ENCODE data around the gene SERTAD2. TPM values are rescaled to one million over a fixed set of nuclear protein-coding genes. Genes with fewer than 3 reads are reported as not detected.

Gene SERTAD2
- total and polyA plus RNA-seq, 2 experiments from 2014 or later, result 6.2 to 6.4 TPM

DNA sequence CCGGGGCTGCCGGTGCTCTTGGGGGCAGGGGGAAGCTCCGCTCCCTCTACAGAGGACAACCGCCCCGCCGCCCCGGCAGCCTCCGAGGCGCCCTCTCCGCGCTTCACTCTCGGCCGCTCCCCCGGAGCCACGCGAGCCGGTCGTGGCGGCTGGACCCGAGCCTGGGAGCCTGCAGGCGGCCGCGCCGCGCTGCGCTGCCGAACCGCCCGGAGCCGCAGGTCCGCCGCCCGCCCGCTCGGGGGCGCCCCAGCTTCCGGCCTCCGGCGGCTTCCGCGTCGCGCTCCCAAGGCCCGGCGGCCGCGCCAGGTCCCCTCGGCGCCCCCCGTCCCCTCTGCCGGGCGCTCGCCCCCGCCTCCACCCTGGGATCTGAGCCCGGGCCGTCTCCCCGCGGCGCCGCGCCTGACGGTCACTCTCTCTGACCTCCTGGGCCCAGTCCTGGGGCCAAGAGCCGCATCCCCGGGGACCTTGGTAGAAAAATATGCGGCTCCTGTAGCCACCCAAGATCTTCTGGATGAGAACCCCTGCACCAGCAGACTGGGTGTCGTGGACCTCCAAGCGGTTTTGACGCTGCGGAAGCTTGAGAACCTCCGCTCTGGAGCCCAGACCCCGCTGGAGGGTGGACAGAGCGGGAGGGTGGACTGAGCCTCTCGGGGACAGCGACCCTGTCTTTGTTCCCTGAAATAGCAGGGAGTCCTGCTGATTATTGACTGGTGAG, 44.3 kb downstream of the SERTAD2 start:
- Histone ChIP-seq H3K27me3 (ENCODE audit: insufficient read depth) (peaks cover 26% of the 10 kb centered on the region), H3K36me3 (ENCODE audit: insufficient read depth) (no peaks in the 10 kb centered on the region), H2AFZ (peak overlapping the region; percentile 99), H3F3A (replicated peaks; ENCODE audit: low read depth) (no peaks in the 10 kb centered on the region), H3K79me2 (replicated peaks; ENCODE audit: insufficient read depth) (no peaks in the 10 kb centered on the region), H3K4me2 (peak overlapping the region; percentile 96), H3K9me2 (ENCODE audit: insufficient read depth) (no peaks in the 10 kb centered on the region), H3K4me3 (peak overlapping the region; percentile 84), H3K27ac (ENCODE audit: low read depth) (no peak overlapping the region), H4K20me1 (replicated peaks; ENCODE audit: insufficient read depth) (no peaks in the 10 kb centered on the region), H3K4me1 (ENCODE audit: insufficient read depth) (no peaks in the 10 kb centered on the region)
- peak; percentile 68 for ATAC-seq
- Mint-ChIP-seq H3K27me3 (ENCODE audit: insufficient read depth, low read depth, poor library complexity) (peaks cover 22% of the 10 kb centered on the region), H3K9me3 (peaks cover 2% of the 10 kb centered on the region; the same call in 1 of the 3 replicates), H3K4me1 (peaks cover 4% of the 10 kb centered on the region; the same call in 2 of the 3 replicates), H3K4me3 (peak overlapping the region; percentile 70), H3K27ac (no peak overlapping the region), H3K36me3 (ENCODE audit: low read depth) (no peaks in the 10 kb centered on the region)
- no peak for TF ChIP-seq CREB1 (CRISPR knock-in tag; IDR thresholded peaks at IDR 0.05; ENCODE audit: low read depth)
- TF ChIP-seq ZNF114 (CRISPR knock-in tag; IDR thresholded peaks at IDR 0.05), result no peak
- TF ChIP-seq, protein P1, sequence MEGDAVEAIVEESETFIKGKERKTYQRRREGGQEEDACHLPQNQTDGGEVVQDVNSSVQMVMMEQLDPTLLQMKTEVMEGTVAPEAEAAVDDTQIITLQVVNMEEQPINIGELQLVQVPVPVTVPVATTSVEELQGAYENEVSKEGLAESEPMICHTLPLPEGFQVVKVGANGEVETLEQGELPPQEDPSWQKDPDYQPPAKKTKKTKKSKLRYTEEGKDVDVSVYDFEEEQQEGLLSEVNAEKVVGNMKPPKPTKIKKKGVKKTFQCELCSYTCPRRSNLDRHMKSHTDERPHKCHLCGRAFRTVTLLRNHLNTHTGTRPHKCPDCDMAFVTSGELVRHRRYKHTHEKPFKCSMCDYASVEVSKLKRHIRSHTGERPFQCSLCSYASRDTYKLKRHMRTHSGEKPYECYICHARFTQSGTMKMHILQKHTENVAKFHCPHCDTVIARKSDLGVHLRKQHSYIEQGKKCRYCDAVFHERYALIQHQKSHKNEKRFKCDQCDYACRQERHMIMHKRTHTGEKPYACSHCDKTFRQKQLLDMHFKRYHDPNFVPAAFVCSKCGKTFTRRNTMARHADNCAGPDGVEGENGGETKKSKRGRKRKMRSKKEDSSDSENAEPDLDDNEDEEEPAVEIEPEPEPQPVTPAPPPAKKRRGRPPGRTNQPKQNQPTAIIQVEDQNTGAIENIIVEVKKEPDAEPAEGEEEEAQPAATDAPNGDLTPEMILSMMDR (conservative IDR thresholded peaks at IDR 0.05; ENCODE audit: low read depth in 2 of 2), result peak in 1 of 2 experiments; percentile 54; a peak in 3 of 4 replicates
- TF ChIP-seq EZH2phosphoT487 (IDR thresholded peaks at IDR 0.05; ENCODE audit: unreplicated experiment), result no peak
- 0 out of 2 replicates have a peak, but pooled peaks have one; percentile 24 for TF ChIP-seq POLR2AphosphoS5 (IDR thresholded peaks at IDR 0.05; ENCODE audit: low read depth)
- peak; percentile 81 for DNase-seq (ENCODE audit: low spot score)

DNA sequence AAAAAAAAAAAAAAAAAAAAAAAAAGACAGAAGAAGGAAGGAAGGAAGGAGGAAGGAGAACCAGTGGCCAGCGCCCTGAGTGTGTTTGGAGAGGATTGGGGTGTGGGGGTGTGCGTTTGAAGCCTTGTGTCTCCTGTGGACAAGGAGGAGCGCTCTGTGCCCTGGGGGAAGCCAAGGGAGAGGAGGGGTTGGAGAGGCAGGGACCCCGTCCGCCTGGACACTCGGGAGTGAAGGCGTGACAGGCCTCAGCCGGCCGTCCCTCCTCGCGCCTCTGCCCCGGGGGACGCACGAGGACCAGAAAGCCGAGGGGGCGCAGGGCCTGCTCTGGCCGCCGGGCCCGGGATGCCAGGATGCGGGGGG, 44.9 kb downstream of the SERTAD2 start:
- Histone ChIP-seq H4K20me1 (replicated peaks; ENCODE audit: insufficient read depth) (no peaks in the 10 kb centered on the region), H3K4me3 (peak overlapping the region; percentile 84), H3K36me3 (ENCODE audit: insufficient read depth) (no peaks in the 10 kb centered on the region), H3K4me1 (ENCODE audit: insufficient read depth) (no peaks in the 10 kb centered on the region), H3F3A (replicated peaks; ENCODE audit: low read depth) (no peaks in the 10 kb centered on the region), H2AFZ (peak overlapping the region; percentile 93), H3K9me2 (ENCODE audit: insufficient read depth) (no peaks in the 10 kb centered on the region), H3K4me2 (peak overlapping the region; percentile 75; the same call in 1 of the 2 replicates), H3K27ac (ENCODE audit: low read depth) (no peak overlapping the region), H3K79me2 (replicated peaks; ENCODE audit: insufficient read depth) (no peaks in the 10 kb centered on the region), H3K27me3 (ENCODE audit: insufficient read depth) (peaks cover 26% of the 10 kb centered on the region)
- ATAC-seq (peak; percentile 46), DNase-seq (ENCODE audit: low spot score) (peak; percentile 60)
- peak overlapping the region; percentile 63 for H3K4me3 Mint-ChIP-seq
- no peak overlapping the region for H3K27ac Mint-ChIP-seq
- peaks cover 22% of the 10 kb centered on the region for H3K27me3 Mint-ChIP-seq (ENCODE audit: insufficient read depth, low read depth, poor library complexity)
- TF ChIP-seq, protein P2, sequence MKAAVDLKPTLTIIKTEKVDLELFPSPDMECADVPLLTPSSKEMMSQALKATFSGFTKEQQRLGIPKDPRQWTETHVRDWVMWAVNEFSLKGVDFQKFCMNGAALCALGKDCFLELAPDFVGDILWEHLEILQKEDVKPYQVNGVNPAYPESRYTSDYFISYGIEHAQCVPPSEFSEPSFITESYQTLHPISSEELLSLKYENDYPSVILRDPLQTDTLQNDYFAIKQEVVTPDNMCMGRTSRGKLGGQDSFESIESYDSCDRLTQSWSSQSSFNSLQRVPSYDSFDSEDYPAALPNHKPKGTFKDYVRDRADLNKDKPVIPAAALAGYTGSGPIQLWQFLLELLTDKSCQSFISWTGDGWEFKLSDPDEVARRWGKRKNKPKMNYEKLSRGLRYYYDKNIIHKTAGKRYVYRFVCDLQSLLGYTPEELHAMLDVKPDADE (IDR thresholded peaks at IDR 0.05), result no peak
- TF ChIP-seq CREB1 (CRISPR knock-in tag; IDR thresholded peaks at IDR 0.05; ENCODE audit: low read depth), result no peak
- TF ChIP-seq EZH2phosphoT487 (IDR thresholded peaks at IDR 0.05; ENCODE audit: unreplicated experiment), result no peak
- TF ChIP-seq NANOG (IDR thresholded peaks at IDR 0.05; ENCODE audit: borderline replicate concordance), result no peak
- TF ChIP-seq ZNF331 (CRISPR knock-in tag; IDR thresholded peaks at IDR 0.05; ENCODE audit: low read depth), result no peak
- TF ChIP-seq POLR2AphosphoS5 (IDR thresholded peaks at IDR 0.05; ENCODE audit: low read depth), result no peak
- TF ChIP-seq, protein P1 (conservative IDR thresholded peaks at IDR 0.05; ENCODE audit: low read depth in 2 of 2), result no peak
- TF ChIP-seq, protein P3, sequence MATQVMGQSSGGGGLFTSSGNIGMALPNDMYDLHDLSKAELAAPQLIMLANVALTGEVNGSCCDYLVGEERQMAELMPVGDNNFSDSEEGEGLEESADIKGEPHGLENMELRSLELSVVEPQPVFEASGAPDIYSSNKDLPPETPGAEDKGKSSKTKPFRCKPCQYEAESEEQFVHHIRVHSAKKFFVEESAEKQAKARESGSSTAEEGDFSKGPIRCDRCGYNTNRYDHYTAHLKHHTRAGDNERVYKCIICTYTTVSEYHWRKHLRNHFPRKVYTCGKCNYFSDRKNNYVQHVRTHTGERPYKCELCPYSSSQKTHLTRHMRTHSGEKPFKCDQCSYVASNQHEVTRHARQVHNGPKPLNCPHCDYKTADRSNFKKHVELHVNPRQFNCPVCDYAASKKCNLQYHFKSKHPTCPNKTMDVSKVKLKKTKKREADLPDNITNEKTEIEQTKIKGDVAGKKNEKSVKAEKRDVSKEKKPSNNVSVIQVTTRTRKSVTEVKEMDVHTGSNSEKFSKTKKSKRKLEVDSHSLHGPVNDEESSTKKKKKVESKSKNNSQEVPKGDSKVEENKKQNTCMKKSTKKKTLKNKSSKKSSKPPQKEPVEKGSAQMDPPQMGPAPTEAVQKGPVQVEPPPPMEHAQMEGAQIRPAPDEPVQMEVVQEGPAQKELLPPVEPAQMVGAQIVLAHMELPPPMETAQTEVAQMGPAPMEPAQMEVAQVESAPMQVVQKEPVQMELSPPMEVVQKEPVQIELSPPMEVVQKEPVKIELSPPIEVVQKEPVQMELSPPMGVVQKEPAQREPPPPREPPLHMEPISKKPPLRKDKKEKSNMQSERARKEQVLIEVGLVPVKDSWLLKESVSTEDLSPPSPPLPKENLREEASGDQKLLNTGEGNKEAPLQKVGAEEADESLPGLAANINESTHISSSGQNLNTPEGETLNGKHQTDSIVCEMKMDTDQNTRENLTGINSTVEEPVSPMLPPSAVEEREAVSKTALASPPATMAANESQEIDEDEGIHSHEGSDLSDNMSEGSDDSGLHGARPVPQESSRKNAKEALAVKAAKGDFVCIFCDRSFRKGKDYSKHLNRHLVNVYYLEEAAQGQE (IDR thresholded peaks at IDR 0.05; ENCODE audit: unreplicated experiment), result no peak
- TF ChIP-seq STAT1 (IDR thresholded peaks at IDR 0.05; ENCODE audit: unreplicated experiment), result no peak
- H3K4me1 Mint-ChIP-seq, result peaks cover 4% of the 10 kb centered on the region; the same call in 2 of the 3 replicates
- no peaks in the 10 kb centered on the region; the same call in 2 of the 3 replicates for H3K36me3 Mint-ChIP-seq (ENCODE audit: low read depth)
- peaks cover 7% of the 10 kb centered on the region; the same call in 2 of the 3 replicates for H3K9me3 Mint-ChIP-seq

Measured in GM23338 (cell line).